SK-N-SH (cell line): Measurements from ENCODE around the gene PCGF3. TPM values are rescaled to one million over a fixed set of nuclear protein-coding genes. Genes with fewer than 3 reads are reported as not detected.

Experiments used
- CTCF ChIA-PET: fragments of 300-600, 350-600 bp; formaldehyde crosslinking; extraction: SDS; loops from one replicate; lab custom pipeline; 2021; lab: Yijun Ruan, JAX
- POLR2A ChIA-PET: fragments of 350-600 bp; sonication (Branson Sonifier 250); formaldehyde crosslinking; extraction: SDS; loops from one replicate; lab custom pipeline; 2020; ENCODE audit warnings: antibody characterized with exemption, inconsistent platforms; lab: Yijun Ruan, JAX
- DNase-seq: peaks from one replicate; pipeline ENCODE4 v3.0.0; 2012
- H2AFZ ChIP-seq: fragments of 200-600 bp; sonication (generic); 2 replicates; pipeline ENCODE4 v1.8.1; 2016; ENCODE audit warnings: antibody characterized with exemption, mild to moderate bottlenecking, low read depth
- H3F3A ChIP-seq: fragments of 200-600 bp; sonication (generic); replicated peaks from 2 replicates; pipeline ENCODE3; 2016; ENCODE audit warnings: antibody characterized with exemption, mild to moderate bottlenecking; ENCODE audit not compliant: insufficient read depth
- H3K27ac ChIP-seq, 2 experiments: fragments of 200-500 bp in 1 of 2; fragments of 200-600 bp in 1 of 2; sonication (Bioruptor generic) in 1 of 2; sonication (generic), shearing (Covaris generic) in 1 of 2; 2 replicates each; pipeline versions ENCODE4 v1.5.1 to v1.6.1; 2014 to 2016; ENCODE audit warnings: low read depth in 2 of 2, inconsistent platforms in 1 of 2, low read length in 1 of 2, mild to moderate bottlenecking in 1 of 2, mixed read lengths in 1 of 2
- H3K27me3 ChIP-seq: fragments of 200-600 bp; sonication (generic), shearing (Covaris generic); 2 replicates; pipeline ENCODE4 v1.6.1; 2016; ENCODE audit warnings: mixed run types; ENCODE audit not compliant: insufficient read depth
- H3K36me3 ChIP-seq, 2 experiments: fragments of 200-500 bp in 1 of 2; fragments of 200-600 bp in 1 of 2; sonication (Bioruptor generic) in 1 of 2; sonication (generic) in 1 of 2; replicated peaks in 1 of 2; 2 replicates each; pipeline versions ENCODE3 to v1.5.1; 2014 to 2016; ENCODE audit warnings: low read length in 1 of 2, mild to moderate bottlenecking in 1 of 2; ENCODE audit not compliant: insufficient read depth in 2 of 2, control insufficient read depth in 1 of 2
- H3K4me1 ChIP-seq, 2 experiments: fragments of 200-500 bp in 1 of 2; fragments of 200-600 bp in 1 of 2; sonication (Bioruptor generic) in 1 of 2; sonication (generic), shearing (Covaris generic) in 1 of 2; 2 replicates each; pipeline versions ENCODE4 v1.5.1 to v1.6.1; 2014 to 2016; ENCODE audit warnings: low read depth in 1 of 2, low read length in 1 of 2, mixed run types in 1 of 2; ENCODE audit not compliant: insufficient read depth in 2 of 2, control insufficient read depth in 1 of 2
- H3K4me2 ChIP-seq: fragments of 200-600 bp; sonication (generic), shearing (Covaris generic); 2 replicates; pipeline ENCODE4 v1.6.1; 2017; ENCODE audit warnings: mixed run types
- H3K4me3 ChIP-seq, 2 experiments: fragments of 200-500 bp in 1 of 2; fragments of 200-600 bp in 1 of 2; sonication (Bioruptor generic) in 1 of 2; sonication (generic), shearing (Covaris generic) in 1 of 2; 2 replicates each; pipeline versions ENCODE4 v1.5.1 to v1.8.1; 2014 to 2016; ENCODE audit warnings: low read depth in 2 of 2, inconsistent platforms in 1 of 2, low read length in 1 of 2, mild to moderate bottlenecking in 1 of 2, mixed read lengths in 1 of 2, moderate library complexity in 1 of 2
- H3K79me2 ChIP-seq: fragments of 200-600 bp; sonication (generic); 2 replicates; pipeline ENCODE4 v1.8.1; 2017; ENCODE audit warnings: mild to moderate bottlenecking; ENCODE audit not compliant: insufficient read depth
- H3K9ac ChIP-seq: fragments of 200-600 bp; sonication (generic); 2 replicates; pipeline ENCODE4 v1.6.1; 2017; ENCODE audit warnings: mixed run types
- H3K9me2 ChIP-seq: fragments of 200-600 bp; sonication (generic); 2 replicates; pipeline ENCODE4 v1.6.1; 2017; ENCODE audit warnings: mixed run types
- H3K9me3 ChIP-seq: fragments of 200-600 bp; sonication (generic); 2 replicates; pipeline ENCODE4 v1.6.1; 2017; ENCODE audit warnings: mixed run types, mild to moderate bottlenecking, moderate library complexity
- H4K20me1 ChIP-seq: fragments of 200-600 bp; sonication (generic); 2 replicates; pipeline ENCODE4 v1.6.1; 2017; ENCODE audit warnings: mild to moderate bottlenecking, mixed run types; ENCODE audit not compliant: insufficient read depth
- CTCF ChIP-seq: fragments of 200-600 bp; sonication (generic); IDR thresholded peaks from 2 replicates; pipeline ENCODE4 v1.6.1; 2017; ENCODE audit warnings: antibody characterized with exemption, mild to moderate bottlenecking, moderate library complexity
- FOSL2 ChIP-seq: IDR thresholded peaks from 2 replicates; pipeline ENCODE4 v1.4.0; 2012; ENCODE audit warnings: low read depth, mild to moderate bottlenecking, moderate library complexity, borderline replicate concordance
- FOXJ3 ChIP-seq: sonication (generic); formaldehyde crosslinking; IDR thresholded peaks from 2 replicates; pipeline ENCODE4 v1.5.1; 2020; ENCODE audit warnings: mild to moderate bottlenecking, missing genetic modification reagents
- GABPA ChIP-seq: IDR thresholded peaks from 2 replicates; pipeline ENCODE4 v1.4.0; 2012; ENCODE audit warnings: low read depth, mild to moderate bottlenecking
- GATA2 ChIP-seq: sonication (generic); formaldehyde crosslinking; IDR thresholded peaks from 2 replicates; pipeline ENCODE4 v1.5.0; 2020; ENCODE audit warnings: mild to moderate bottlenecking, missing genetic modification reagents
- IRF3 ChIP-seq: fragments of 150-350 bp; IDR thresholded peaks from 2 replicates; pipeline ENCODE4 v1.6.1; 2016; ENCODE audit warnings: mild to moderate bottlenecking, low read depth, low read length
- NRF1 ChIP-seq: IDR thresholded peaks from 2 replicates; pipeline ENCODE4 v1.6.1; 2012; ENCODE audit warnings: low read depth, mild to moderate bottlenecking, low read length
- PBX3 ChIP-seq: IDR thresholded peaks from 2 replicates; pipeline ENCODE4; 2012
- RAD21 ChIP-seq: IDR thresholded peaks from 2 replicates; pipeline ENCODE4 v1.6.1; 2012; ENCODE audit warnings: mild to moderate bottlenecking, low read length
- RXRA ChIP-seq: IDR thresholded peaks from 2 replicates; pipeline ENCODE4 v1.4.0; 2012; ENCODE audit warnings: low read depth, mild to moderate bottlenecking, borderline replicate concordance
- SMC3 ChIP-seq: IDR thresholded peaks from 2 replicates; pipeline ENCODE4 v1.6.1; 2012; ENCODE audit warnings: low read depth, low read length, improper control_type of control experiment
- TAF1 ChIP-seq: IDR thresholded peaks from 2 replicates; pipeline ENCODE4 v1.6.1; 2012; ENCODE audit warnings: low read depth, mild to moderate bottlenecking, low read length, moderate library complexity, borderline replicate concordance
- USF1 ChIP-seq: IDR thresholded peaks from 2 replicates; pipeline ENCODE4 v1.4.0; 2012; ENCODE audit warnings: low read depth, borderline replicate concordance
- USF2 ChIP-seq: fragments of 150-350 bp; IDR thresholded peaks from 2 replicates; pipeline ENCODE4 v1.6.1; 2017; ENCODE audit warnings: antibody characterized with exemption, low read length, low read depth, borderline replicate concordance
- WGBS: methylation state at CpG from one replicate; pipeline ENCODE4 v1.1.6; 2017; ENCODE audit warnings: low lambda C conversion rate; 5-methylcytosine and 5-hydroxymethylcytosine counted together
- polyA plus RNA-seq, 3 experiments: library from polyadenylated mRNA; depleted of rRNA; stranded (reverse); fragments of >200 nt; gene quantifications; 2 replicates each; pipeline ENCODE4 v1.2.3, GENCODE V29; 2012

Gene PCGF3
- polyA plus RNA-seq, 1 of the 3 experiments (the other 2 are of a cell fraction) = 44.8 TPM

GRCh38 chr4:683982-684622 lies 21.5 kb upstream of the PCGF3 start:
- Histone ChIP-seq H3K4me2 (no peak overlapping the region; the same call in 1 of the 2 replicates), H3F3A (peaks cover 11% of the 10 kb centered on the region), H4K20me1 (no peaks in the 10 kb centered on the region), H3K9ac (no peak overlapping the region), H3K9me3 (no peaks in the 10 kb centered on the region), H3K36me3 (no peaks in the 10 kb centered on the region), H3K79me2 (no peaks in the 10 kb centered on the region), H3K9me2 (no peaks in the 10 kb centered on the region), H3K27me3 (no peaks in the 10 kb centered on the region), H3K4me3 (peak overlapping the region in 1 of 2 experiments; percentile 36; a peak in 1 of 4 replicates), H3K4me1 (peaks cover 13 to 38% of the 10 kb centered on the region in 2 experiments; a peak in 3 of 4 replicates), H3K27ac (peak overlapping the region in 1 of 2 experiments; percentile 62; a peak in 2 of 4 replicates), H2AFZ (no peak overlapping the region)
- ChIA-PET POLR2A (interaction anchor here (0.5 to 1.6 kb wide), 4 partner anchors 9 to 369 kb away, joined by 3 to 8 read pairs (median 4); partner anchors contain the start of genes ATP5ME and MYL5), CTCF (interaction anchor here (0.5 to 2.3 kb wide), 29 partner anchors 8 to 303 kb away, joined by 3 to 22 read pairs (median 4); partner anchors contain the start of genes ATP5ME, IDUA and MYL5)
- TF ChIP-seq RAD21 (peak; percentile 49), SMC3 (peak; percentile 36), CTCF (peak; percentile 80), RXRA (no peak), PBX3 (peak; percentile 6; the same call in 1 of the 2 replicates)
- DNase-seq = peak; percentile 90
- WGBS = 6% methylated on average over 7 of the region's 19 CpGs

- Histone ChIP-seq H3K36me3 (no peaks in the 10 kb centered on the region), H3K9me2 (no peaks in the 10 kb centered on the region), H4K20me1 (no peaks in the 10 kb centered on the region), H3K27me3 (no peaks in the 10 kb centered on the region), H3K9ac (no peak overlapping the region), H3K9me3 (no peaks in the 10 kb centered on the region), H3K4me2 (no peak overlapping the region), H2AFZ (no peak overlapping the region), H3K27ac (no peak overlapping the region; a peak in 1 of 4 replicates), H3K4me1 (peaks cover 13 to 38% of the 10 kb centered on the region in 2 experiments; a peak in 3 of 4 replicates), H3K79me2 (no peaks in the 10 kb centered on the region), H3K4me3 (no peak overlapping the region; a peak in 1 of 4 replicates), H3F3A (peaks cover 11% of the 10 kb centered on the region)
- POLR2A ChIA-PET = interaction anchor here (1.0 to 1.6 kb wide), 3 partner anchors 10 to 26 kb away, joined by 4 to 8 read pairs (median 4); partner anchors contain the start of genes ATP5ME and MYL5
- 59% methylated on average over 10 of the region's 21 CpGs for WGBS
- peak; percentile 69 for DNase-seq
- CTCF ChIA-PET = interaction anchor here (0.7 to 2.3 kb wide), 19 partner anchors 10 to 302 kb away, joined by 3 to 22 read pairs (median 4); partner anchors contain the start of genes ATP5ME, IDUA and MYL5
- no peak for TF ChIP-seq FOSL2
- TF ChIP-seq TAF1 = no peak
- no peak for TF ChIP-seq USF1
- TF ChIP-seq RXRA = no peak
- TF ChIP-seq GATA2 (CRISPR knock-in tag) = no peak
- no peak for TF ChIP-seq CTCF
- TF ChIP-seq IRF3 = no peak
- TF ChIP-seq GABPA = no peak
- TF ChIP-seq NRF1 = no peak
- TF ChIP-seq FOXJ3 (CRISPR knock-in tag) = no peak
- TF ChIP-seq USF2 = no peak
These were observed 20.9 kb upstream of the PCGF3 start for GRCh38 chr4:684623-685327.
